HG02798 (cell line): ENCODE results near the gene SLC44A5.
"Not testable (repeated sequence)": the region's sequence is repeated elsewhere in the genome, so short reads cannot be mapped to it uniquely, and the experiment has no call there.

Experiments used
- ATAC-seq: cut with Tn5 transposase; IDR thresholded peaks from one replicate; pipeline ENCODE4 v1.9.1; 2021; ENCODE audit warnings: mild to moderate bottlenecking; ENCODE audit not compliant: unreplicated experiment, poor library complexity

The SLC44A5 gene

DNA sequence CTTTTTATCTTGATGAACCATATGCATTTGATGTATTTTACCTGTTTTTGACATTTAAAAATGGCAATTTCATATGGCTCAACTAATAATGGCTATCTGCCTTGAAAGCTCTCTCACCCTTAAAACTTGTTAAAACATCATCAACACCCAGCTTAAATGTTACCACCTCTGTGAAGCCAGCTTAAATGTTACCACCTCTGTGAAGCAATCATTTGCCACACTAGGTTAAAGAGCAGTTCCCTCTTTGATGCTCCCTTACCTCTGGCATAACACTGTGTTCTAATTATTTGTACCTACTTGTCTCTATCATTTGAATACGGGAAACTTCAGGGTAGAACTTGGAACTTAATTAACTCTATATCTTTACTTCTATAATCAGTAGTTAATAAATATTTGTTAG, 294.7 kb downstream of the SLC44A5 start:
- ATAC-seq, result no peak

DNA sequence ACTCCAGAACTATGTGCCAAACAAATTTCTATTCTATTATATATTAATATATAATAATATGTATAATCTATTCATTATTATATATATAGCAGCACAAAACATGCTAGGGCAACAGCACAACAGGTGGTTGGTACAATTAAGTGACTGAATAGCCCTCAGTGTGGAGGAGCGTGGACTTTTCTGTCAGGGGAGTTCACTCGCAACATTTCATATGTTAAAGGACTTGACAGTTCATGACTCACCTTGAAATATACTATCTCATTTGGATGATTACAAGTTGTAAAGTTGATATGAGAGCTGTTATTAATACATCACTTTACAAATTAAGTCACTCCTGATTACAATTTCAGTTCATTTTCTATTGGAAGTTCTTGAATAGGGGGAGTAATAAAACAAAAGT, 298.3 kb downstream of the SLC44A5 start:
- no peak for ATAC-seq

DNA sequence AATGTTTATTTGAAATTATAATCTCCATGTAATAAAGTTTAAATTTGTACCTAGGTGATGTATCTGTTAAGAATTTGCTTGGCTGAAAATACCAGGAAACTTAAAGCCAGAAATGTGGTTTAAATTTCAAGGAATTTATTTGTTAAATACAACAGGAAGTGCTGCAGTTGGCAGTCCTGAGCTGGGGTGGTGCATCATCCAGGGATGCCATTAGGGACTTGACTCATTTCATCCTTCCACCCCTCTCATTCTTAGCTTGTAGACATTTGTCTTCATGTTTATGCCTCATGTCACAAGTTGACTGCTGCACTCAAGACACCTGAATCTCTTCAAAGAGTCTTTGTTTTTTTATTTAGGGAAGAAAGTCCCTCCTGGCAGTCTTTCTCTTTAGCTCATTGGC, 300.8 kb downstream of the SLC44A5 start:
- no peak for ATAC-seq

DNA sequence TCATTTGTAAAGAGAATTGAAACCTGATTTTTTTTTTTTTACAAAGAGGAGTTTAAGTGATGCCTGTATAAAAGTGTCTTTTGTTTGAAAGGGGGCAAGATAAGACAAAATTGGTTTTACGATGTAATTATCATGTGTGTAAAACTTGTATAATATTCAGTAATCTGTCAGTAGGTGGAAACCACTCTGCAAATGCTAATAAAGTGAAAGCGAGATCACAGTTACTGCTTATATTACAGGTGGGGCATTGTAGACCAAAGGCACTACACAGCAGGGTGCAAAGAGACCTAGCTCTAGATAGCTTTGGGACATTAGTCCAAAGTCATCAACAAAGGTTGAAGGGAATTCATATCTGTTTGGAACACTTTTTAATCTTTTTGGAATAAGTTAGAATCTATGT, 302.5 kb downstream of the SLC44A5 start:
- no peak for ATAC-seq

DNA sequence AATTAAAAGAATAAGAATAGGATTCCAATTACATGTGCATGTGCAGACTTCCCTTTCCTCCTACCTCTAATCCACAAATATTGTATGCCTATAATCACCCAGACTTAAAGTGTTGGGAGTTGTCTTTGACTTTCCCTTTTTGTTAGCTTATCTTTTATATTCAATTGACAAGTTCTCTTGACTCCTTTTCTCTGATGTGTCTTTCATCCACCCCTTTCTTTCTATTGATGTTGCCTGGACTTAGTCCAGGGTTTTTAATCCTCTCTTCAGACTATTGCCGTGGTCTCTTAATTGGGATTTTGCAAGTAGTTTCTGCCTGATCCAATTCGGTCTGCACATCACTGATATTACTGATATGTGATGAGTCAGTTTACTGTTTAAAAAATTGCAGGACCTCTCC, 305.9 kb downstream of the SLC44A5 start:
- ATAC-seq, result no peak

DNA sequence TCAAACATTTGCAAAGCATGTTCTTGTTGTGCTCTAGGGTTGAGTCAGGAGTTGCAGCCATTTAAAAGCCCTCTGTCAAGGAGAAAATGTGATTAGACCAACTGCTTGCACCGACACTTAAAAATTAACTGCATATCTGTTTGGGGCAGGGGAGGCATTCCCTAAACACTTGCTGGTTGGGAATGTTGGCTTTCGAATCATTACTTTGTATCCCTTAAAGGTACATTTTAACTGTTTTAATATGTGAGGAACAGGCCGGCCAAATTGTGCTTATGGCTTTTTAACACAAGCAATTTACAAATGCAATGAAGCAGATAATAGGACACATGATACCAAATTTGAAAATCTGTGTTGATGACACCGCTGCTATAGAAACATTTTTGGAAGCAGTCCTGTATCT, 317.6 kb downstream of the SLC44A5 start:
- no peak for ATAC-seq

DNA sequence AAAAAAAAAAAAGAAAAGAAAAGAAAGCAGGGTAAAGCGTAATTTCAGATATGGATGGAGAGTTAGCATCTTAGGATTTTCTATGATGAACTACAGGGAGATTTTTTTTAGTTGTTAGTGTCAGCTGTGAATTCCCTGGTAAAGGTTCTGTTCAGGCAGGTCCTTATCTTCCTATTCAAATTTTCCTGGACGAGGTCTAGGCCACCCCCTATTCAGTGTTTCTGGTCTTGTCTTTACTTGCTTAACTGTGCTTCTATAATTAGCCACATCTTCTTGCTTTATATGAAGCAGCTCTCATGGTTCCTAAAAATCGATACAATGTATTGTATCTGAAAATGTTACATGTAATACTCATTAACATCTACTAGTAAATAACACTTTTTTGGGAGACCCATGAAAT, 318.9 kb downstream of the SLC44A5 start:
- no peak for ATAC-seq

DNA sequence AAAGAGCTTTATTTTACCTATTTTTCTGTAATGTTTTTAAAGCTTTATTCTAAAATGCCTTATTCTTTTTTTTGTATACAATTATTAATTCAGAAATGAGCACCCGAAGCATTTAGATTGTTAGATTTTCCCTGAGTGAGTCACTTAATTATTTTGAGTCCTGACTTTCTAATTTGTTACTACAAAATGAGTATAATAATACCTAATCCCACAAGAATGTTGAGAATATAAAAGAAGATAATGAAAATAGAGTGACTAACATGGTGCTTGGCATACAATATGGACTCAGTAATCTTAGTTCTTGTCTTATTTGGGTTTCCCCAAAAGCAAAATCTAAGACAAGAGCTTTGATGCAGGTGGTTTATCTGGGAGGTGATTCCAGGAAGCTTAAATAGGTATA, 334.5 kb downstream of the SLC44A5 start:
- ATAC-seq, result no peak

DNA sequence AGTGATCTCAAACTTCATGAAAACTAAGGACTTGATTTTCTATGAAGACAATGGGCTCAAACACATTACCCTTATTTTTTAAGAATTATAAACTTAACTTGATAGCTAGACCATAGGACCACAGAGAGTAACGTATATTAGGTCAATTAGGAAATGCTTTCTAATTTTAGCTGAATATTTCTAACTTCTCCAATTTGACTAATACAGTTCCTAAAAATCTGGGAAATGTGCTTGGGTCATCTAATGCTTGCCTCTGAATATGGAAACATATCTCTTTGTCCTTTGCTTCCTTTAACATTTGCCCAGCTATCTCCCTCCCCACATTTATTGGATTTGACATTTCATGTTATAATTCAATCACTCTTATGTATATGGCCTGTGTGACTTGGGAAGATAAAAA, 335.3 kb downstream of the SLC44A5 start:
- ATAC-seq, result no peak

DNA sequence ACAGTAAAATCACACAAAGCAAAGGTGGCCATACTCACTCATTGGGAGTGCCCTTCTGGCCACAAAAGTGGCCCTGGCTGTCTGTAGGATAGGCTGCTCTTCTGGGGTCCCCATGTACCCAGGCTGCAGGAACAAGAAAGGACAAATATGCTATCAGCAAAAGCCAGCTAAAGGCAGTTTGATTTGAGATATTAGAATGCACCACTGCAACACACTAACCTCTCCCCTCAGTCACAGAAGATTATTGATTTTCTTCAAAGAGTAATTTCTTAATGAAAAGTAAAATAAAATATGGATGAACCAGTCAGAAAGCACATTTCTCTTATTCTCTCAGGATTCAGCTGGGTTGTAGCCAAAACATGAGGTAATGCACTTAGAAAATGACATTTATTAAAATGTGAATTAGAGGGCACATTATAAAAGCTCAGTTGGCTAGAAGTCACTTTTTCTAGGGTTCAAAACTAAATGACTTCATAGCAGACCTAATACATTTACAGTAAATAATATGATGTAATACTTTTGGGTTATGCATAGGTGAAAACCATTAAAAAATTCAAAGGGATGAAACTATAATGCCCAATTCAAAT, 335.9 kb downstream of the SLC44A5 start:
- no peak for ATAC-seq

DNA sequence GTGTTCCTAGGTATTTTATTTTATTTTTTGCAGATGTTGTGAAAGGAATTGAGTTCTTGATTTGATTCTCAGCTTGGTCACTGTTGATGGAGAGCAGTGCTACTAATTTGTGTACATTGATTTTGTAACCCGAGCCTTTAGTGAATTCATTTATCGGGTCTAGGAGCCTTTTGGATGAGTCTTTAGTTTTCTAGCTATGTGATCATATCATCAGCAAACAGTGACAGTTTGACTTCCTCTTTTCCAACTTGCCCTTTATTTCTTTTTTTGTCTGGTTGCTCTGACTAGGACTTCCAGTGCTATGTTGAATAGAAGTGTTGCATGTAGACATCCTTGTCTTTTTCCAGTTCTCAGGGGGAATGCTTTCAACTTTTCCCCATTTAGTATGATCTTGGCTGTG, 337.8 kb downstream of the SLC44A5 start:
- no peak for ATAC-seq

DNA sequence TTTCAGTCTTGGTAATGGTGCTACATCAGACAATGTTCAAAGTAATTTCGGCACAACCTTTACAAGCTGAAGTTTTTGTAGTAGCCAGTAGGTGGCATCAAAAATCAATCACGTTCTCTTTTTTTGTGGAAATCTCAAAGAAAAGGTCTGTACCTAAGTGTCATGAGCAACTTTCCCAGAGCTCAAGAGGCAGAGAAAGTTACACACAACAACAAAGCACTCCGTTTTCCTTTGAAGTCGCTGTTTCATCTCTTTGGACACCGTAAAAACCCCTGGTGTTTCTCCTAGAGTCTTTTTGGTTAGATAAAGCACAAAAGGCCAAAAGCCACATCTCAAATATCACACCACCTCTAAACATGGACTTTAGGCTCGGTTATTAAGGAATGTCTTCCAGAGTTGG, 345.1 kb downstream of the SLC44A5 start:
- peak; percentile 83 for ATAC-seq

DNA sequence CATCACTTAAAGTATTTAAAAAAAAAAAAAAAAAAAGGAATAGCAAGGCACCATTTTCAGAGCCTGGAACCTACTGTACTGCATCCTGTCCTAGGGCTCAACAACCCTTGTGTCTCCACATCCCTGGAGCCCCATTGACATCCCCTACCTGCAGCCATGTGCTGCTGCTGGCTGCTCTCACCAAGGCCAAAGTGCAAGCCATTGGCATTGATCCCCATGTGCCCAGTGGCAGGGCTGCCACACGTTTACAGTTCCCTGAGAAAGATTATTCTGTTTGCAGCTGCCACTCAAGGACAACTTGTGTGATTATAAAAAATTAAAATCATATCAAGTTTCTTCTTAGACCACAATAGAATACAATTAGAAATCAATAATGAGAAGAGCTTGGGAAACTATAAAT, 346.8 kb downstream of the SLC44A5 start:
- no peak for ATAC-seq

DNA sequence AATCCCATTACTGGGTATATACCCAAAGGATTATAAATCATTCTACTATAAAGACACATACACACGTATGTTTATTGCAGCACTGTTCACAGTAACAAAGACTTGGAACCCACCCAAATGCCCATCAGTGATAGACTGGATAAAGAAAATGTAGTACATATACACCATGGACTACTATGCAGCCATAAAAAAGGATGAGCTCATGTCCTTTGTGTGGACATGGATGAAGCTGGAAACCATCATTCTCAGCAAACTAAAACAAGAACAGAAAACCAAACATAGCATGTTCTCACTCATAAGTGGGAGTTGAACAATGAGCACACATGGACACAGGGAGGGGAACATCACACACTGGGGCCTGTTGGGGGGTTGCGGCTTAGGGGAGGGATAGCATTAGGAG, 347.3 kb downstream of the SLC44A5 start:
- not testable (repeated sequence) for ATAC-seq

DNA sequence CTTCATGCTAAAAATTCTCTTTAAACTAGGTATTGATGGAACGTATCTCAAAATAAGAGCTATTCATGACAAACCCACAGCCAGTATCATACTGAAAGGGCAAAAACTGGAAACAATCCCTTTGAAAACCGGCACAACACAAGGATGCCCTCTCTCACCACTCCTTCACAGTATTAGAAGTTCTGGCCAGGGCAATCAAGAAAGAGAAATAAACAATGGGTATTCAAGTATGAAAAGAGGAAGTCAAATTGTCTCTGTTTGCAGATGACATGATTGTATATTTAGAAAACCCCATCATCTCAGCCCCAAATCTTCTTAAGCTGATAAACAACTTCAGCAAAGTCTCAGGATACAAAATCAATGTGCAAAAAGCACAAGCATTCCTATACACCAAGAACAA, 349.0 kb downstream of the SLC44A5 start:
- ATAC-seq, result not testable (repeated sequence)

DNA sequence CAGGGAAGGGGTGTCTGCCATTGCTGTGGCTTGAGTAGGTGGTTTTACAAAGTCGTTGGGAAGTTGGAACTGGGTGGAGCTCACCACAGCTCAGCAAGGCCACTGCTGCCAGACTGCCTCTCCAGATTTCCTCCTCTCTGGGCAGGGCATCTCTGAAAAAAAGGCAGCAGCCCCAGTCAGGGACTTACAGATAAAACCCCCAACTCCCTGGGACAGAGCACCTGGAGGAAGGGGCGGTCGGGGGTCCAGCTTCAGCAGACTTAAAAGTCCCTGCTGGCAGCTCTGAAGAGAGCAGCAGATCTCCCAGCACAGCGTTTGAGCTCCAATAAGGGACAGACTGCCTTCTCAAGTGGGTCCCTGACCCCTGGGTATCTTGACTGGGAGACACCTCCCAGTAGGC, 352.6 kb downstream of the SLC44A5 start:
- no peak for ATAC-seq

DNA sequence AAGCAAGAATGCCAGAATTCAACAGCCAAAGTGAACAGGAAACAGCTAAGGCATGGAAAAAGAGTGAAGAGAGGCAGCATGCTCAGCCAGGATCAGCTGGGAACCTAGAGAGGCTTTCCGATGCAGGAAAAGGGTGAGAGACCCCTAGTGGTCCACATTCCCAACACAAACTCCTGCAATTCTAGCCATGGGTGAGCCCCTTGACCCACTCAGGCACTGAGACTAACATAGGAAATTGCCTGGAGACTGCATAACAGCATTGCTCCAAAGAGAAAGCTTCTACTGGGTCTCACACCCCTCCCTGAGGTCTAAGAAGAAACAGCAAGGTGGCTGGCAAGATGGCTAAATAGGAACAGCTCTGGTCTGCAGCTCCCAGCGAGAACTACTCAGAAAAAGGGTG, 353.5 kb downstream of the SLC44A5 start:
- no peak for ATAC-seq

DNA sequence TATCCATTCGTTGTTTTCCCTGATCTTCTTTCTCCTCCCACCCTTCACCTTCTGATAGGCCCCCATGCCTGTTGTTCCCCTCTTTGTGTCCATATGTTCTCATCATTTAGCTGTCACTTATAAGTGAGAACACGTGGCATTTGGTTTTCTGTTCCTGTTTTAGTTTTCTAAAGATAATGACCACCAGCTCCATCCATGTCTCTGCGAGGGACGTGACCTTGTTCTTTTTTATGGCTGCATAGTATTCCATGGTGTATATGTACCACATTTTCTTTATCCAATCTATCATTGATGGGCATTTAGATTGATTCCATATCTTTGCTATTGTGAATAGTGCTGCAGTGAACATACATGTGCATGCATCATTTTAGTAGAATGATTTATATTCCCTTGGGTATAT, 360.8 kb downstream of the SLC44A5 start:
- not testable (repeated sequence) for ATAC-seq

DNA sequence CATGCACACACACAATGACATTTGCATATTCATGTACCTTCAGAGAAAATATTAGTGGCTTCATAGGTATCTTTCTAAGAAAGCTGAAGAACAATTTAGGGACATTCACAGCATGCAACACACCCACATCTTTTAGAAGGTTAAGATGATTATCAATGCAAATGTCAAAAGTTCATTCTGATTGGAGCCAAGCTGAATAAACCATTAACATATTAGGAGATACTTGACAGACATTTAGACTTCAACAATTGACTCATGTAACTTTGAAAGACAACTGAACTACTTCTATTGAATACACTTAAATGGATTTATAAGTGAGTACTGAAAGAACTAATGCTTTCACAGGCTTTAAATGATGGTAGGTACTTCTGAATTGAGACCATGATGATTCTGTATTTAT, 365.7 kb downstream of the SLC44A5 start:
- ATAC-seq, result no peak

DNA sequence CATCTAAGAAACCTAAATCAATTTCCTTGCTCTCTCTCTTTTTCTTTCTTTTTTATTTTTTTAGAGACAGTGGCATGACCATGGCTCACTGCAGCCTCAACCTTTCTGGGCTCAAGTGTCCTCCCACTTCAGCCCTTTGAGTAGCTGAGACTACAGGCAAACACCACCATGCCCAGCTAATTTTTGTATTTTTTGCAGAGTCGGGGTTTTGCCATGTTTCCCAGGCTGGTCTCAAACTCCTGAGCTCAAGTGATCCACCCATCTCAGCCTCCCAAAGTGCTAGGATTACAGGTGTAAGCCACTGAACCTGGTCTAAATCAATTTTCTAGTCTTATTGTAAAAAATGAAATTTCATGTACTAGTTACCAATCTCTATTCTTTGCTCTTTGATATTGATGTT, 367.8 kb downstream of the SLC44A5 start:
- ATAC-seq, result no peak

DNA sequence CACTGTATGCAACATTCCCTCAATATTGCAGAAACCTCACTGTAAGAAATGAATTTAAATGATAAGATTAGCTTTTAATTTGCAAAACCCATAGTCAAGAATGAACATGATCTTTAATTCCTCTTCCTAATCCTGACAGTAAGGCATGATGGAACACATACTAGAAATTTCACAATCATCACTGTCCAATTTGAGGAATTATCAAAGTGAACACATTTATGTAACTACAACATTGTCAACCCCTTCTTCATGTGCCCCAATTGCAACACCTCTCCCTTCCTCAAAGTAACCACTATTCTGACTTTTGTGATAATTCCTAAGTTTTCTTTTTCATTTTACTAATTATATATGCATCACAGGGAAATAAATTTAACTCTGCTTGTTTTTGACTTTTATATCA, 373.6 kb downstream of the SLC44A5 start:
- ATAC-seq, result no peak

DNA sequence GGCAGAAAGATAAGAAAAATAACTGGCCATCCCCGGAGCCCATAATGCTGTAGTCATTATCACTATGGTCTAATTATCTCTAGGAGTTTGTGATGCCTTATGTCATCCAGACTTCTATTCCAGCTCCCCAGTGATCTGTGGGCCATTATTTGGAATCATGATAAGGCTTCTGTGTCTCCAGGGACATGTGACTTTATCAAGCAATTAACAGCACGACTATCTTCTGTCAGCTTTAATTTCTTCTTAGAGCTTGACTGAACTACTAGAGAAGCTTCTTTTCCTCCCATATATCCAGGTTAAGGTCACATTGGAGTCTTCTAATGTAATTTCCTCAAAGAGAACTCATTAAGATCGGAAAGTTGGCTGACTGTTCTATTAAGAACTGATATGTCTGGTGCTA, 376.4 kb downstream of the SLC44A5 start:
- ATAC-seq, result no peak

DNA sequence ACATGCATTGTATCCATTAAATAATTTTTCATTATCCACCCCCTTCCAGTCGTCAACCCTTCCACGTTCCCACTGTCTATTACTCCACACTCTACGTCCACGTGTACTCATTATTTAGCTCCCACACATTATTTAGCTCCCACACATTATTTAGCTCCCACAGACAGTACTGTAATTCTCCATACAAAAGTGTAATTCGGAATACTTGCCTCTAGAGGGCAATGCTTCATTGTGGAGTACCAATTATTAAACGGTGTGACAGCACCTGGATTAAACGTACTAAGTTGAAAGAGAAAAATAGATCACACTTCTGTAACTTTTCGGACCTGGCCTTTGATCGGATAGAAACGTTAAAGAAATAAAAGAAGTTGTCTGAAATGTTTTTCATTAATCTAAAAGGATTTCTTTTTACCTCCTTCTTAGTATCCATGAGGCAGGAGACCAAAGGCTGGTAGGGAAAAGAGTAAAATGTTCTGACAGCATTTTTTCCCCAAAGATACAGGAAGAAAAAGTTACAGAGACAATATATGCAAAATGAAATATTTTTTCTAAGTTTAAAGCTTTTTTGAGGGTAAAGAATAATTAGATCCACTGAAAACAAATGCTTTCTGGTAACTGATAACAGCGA, 377.5 kb downstream of the SLC44A5 start:
- peak; percentile 96 for ATAC-seq
